GM18499 (cell line): ENCODE data around the gene ODF2.
"Not testable (repeated sequence)": the region's sequence is repeated elsewhere in the genome, so short reads cannot be mapped to it uniquely, and the experiment has no call there.

ENCODE experiments used
- ATAC-seq: cut with Tn5 transposase; IDR thresholded peaks from one replicate; pipeline ENCODE4 v1.9.1; 2021; ENCODE audit warnings: moderate number of reproducible peaks; ENCODE audit not compliant: insufficient read depth, unreplicated experiment

ODF2 gene

GRCh38 chr9:128422783-128423150 lies 33.0 kb upstream of the ODF2 start:
- ATAC-seq, result no peak

- not testable (repeated sequence) for ATAC-seq
These were observed 32.5 kb upstream of the ODF2 start for GRCh38 chr9:128423356-128423755.

GRCh38 chr9:128424268-128424780 lies 31.5 kb upstream of the ODF2 start:
- no peak for ATAC-seq

DNA sequence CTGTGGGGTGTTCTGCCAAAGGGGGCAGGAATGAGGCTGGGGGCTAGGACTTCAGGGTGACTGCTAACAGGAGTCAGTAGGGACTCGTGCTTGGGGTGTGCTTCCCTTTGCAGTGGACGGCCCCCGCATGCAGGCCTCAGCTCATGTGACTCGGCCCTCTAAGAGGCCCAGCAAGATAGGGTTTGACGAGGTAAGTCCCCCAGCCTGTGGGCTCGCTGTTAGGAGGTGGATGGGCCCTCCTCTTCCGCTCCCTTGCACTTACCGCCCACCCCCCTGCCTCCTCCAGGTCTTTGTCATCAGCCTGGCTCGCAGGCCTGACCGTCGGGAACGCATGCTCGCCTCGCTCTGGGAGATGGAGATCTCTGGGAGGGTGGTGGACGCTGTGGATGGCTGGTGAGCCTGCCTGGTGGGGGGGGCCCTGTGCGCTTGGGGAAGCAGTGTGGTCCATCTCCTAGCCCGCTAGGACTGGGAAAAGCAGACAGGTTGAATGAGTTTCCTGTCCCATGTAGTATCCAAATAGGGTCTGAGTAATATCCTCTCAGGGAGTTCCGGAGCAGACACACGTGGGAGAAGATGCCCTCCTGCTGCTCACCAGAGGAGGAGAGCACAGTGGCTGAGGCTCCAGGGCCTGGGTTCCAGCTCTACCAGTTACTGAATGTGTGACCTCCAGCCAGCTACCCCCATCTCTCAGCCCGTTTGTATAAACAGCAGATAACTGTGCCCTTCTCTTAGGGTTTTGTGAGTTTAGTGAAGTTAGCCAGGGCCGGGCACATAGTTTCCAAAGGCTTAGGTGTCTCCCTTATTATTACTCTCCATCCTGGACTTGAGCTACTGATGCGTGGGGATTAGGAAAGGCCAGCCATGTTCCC lies 26.9 kb upstream of the ODF2 start:
- no peak for ATAC-seq

DNA sequence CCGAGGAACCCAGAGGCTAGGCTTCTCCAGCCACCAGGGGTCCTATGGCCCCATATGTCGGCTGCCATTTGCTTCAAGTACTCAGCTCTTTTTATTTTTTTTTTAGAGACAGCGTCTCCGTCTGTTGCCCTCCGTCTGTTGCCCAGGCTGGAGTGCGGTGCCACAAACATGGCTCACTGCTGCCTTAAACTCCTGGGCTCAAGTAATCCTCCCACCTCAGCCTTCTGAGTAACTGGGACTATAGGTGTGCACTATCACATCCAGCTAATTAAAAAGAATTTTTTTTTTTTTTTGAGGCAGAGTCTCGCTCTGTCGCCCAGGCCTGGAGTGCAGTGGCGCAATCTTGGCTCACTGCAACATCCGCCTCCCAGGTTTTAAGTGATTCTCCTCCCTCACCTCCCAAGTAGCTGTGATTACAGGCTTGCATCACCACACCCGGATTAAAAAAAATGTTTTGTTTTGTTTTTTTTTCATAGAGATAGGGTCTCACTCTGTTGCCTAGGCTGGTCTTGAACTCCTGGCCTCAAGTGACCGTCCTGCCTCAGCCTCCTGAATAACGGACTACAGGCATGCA lies 26.2 kb upstream of the ODF2 start:
- no peak for ATAC-seq

- ATAC-seq, result no peak
These were observed 24.6 kb upstream of the ODF2 start for GRCh38 chr9:128431207-128431606.

DNA sequence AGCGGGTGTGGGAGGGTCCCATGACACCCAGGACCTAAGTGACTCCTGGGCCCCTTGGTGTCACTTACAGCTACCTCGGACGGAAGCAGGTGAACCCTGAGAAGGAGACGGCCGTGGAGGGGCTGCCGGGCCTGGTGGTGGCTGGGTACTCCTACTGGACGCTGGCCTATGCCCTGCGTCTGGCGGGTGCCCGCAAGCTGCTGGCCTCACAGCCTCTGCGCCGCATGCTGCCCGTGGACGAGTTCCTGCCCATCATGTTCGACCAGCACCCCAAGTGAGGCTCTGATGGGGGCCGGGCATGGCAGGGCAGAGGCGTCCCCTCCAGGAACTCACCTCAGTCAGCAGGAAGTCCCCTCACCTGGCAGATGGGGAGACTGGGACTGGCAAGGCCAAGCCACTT lies 21.5 kb upstream of the ODF2 start:
- ATAC-seq, result no peak

DNA sequence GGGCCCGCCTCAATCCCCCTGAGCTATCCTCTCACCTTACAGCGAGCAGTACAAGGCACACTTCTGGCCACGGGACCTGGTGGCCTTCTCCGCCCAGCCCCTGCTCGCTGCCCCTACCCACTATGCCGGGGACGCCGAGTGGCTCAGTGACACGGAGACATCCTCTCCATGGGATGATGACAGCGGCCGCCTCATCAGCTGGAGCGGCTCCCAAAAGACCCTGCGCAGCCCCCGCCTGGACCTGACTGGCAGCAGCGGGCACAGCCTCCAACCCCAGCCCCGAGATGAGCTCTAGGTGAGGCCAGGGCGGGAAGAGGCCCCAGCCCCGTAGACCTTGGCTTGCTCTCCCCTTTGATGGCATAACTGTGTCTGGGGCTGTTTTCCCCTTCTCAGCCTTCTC lies 20.2 kb upstream of the ODF2 start:
- no peak for ATAC-seq

DNA sequence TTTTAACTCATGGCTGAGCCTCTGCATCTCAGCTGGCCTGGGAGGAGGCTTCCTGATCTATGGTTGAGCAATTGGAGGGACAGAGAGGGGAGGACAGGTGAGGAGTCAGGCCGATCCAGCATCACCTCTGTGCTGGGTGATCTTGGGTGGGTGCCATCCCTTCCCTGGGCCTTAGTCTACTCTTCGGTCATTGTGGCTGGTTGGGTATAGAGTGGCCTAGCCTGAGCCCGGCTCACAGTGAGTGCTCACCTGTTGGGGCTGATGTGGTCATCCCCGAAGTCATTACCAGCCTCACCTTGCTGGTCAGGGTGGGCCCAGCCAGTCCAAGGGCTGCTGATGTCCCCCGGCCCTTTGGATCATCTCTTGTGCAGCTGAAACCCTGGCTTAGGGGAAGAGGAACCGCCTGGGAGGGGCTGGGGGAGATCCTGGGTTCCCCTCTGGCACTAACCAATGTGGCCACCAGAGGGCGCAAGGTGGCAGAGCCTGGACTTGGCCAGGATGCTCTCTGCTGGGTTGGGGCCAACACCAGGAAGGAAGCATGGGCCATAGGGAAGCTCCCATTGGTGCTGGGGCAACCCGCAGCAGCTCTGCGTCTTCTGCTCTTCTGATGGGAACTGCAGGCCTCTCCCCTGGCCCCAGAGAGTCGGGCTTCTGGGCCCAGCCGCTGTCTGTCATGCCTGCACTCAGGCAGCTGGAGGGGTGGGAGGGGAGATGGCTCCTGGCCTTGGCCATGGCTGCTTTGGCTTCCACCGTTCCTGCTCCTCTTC lies 17.3 kb upstream of the ODF2 start:
- ATAC-seq, result no peak

DNA sequence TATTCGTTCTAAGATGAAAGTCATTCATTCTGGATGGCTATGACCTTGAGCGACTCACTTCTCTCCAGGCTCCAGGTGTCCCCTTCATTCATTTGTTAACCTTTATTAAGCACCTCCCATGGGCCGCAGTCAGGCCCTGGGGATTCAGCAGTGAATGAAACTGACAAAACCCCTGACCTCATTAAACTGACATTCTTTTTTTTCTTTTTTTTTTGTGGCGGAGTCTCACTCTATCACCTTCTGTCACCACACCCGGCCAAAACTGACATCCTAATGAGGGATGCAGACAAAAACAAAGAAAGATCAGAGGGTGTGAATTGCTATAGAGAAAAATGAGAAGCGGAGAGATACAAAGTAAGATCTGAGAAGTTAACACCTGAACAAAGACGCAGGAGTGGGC lies 16.5 kb upstream of the ODF2 start:
- ATAC-seq, result no peak

DNA sequence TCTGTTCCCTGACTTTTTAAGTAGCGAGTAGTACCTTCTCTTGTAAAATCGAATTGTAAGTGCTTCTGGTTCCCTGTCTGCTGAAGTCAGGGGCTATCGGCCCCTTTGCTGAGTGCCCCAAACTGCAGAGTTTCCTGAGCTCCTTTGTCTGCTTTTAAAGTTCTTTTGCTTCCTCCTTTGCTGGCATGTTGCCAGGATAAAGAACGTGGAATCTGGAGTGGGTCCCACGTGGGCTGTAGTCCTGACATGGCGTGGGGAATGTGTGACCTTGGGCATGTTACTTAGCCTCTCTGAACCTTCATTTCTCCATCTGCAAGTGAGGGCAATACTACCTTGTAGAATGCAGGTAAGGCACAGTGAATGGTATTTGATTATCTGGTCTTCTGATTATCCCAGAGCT lies 13.7 kb upstream of the ODF2 start:
- ATAC-seq, result no peak

GRCh38 chr9:128446505-128446904 lies 9.3 kb upstream of the ODF2 start:
- ATAC-seq, result not testable (repeated sequence)

GRCh38 chr9:128448746-128449145 lies 7.1 kb upstream of the ODF2 start:
- ATAC-seq, result no peak

- no peak for ATAC-seq
These were observed 815 bp upstream of the ODF2 start for GRCh38 chr9:128454991-128455390.

DNA sequence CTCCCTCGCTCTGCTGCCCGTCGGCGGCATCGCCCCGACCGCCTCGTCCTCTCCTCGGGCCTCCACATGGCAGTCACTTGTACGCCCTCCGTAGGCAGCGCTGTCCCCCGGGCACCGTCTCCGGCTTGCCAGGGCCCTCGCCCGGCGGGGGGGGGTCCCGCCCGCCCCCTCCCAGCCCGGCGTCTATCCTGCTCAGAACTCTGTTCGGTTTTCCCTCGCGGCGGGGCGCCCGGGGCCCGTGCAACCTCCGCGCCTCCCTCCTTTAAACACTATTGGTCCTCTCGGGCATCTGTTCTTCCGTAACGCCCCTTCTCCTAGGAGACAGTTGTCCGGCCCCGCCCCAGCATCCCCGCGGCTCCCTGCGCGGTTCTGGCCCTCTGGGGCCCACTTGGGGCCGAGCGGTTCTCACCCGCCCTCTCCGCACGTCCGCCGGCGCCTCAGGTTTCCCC lies 831 bp downstream of the ODF2 start:
- peak; percentile 35 for ATAC-seq

DNA sequence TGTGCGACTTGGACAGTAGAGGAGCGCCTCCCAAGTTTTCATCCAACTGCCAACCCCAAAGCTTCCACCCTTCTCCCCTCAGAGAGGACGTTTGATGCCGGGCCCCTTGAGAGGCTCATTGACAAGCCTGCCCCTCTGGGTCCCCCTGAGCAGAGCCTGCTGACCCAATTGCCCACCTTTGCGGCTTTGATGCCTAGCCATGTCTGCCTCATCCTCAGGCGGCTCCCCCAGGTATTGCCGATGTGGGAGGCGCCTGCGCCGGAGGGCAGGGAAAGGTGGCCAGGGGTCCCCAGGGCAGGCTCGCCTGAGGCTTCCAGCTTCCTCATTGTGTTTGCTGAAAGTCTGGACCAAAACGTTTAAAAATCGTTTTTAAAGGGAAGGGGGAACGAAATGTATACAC lies 1.4 kb downstream of the ODF2 start:
- no peak for ATAC-seq

DNA sequence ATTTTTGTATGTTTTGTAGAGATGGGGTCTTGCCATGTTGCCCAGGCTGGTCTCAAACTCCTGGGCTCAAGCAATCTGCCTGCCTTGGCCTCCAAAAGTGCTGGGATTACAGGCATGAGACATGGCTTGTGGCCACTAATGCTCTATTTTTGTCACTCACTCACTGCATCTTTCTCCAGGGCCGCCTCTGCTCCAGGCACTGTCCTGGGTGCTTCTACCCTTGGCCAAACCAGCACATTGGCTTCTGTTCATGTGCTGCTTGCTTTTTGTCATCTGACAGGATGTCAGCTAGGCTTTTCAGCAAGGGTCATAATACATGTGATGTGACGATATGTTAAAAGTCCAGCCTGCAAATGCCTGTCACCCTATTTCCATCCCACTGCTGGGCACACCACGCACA lies 3.2 kb downstream of the ODF2 start:
- no peak for ATAC-seq

GRCh38 chr9:128469070-128469469 lies 13.3 kb downstream of the ODF2 start:
- no peak for ATAC-seq

- no peak for ATAC-seq
These were observed 14.8 kb downstream of the ODF2 start for GRCh38 chr9:128470560-128470959.

GRCh38 chr9:128473104-128473503 lies 17.3 kb downstream of the ODF2 start:
- no peak for ATAC-seq

GRCh38 chr9:128475867-128476266 lies 20.1 kb downstream of the ODF2 start:
- no peak for ATAC-seq
